Esophagus squamous epithelium (tissue), 4 donors: ENCODE data around the gene TMED3.

ENCODE experiments used
- POLR2A ChIP-seq, 4 donors: fragments of 450-650 bp; IDR thresholded peaks; one replicate each; pipeline ENCODE4 v1.6.1; 2017; ENCODE audit warnings: antibody characterized with exemption in 4 of 4, mild to moderate bottlenecking in 4 of 4, moderate library complexity in 3 of 4
- TF ChIP-seq, protein P1 (sequence below), 6 experiments: fragments of 450-650 bp in 4 of 6; fragments of 200-600 bp in 2 of 6; sonication (generic) in 2 of 6; IDR thresholded peaks; one replicate each; pipeline ENCODE4 v1.5.1; 2016 to 2019; ENCODE audit warnings: antibody characterized with exemption in 6 of 6, mild to moderate bottlenecking in 4 of 6, moderate library complexity in 4 of 6

GRCh38 chr15:79311901-79312553 is 1.1 kb downstream of the TMED3 start:
- TF ChIP-seq, protein P1, sequence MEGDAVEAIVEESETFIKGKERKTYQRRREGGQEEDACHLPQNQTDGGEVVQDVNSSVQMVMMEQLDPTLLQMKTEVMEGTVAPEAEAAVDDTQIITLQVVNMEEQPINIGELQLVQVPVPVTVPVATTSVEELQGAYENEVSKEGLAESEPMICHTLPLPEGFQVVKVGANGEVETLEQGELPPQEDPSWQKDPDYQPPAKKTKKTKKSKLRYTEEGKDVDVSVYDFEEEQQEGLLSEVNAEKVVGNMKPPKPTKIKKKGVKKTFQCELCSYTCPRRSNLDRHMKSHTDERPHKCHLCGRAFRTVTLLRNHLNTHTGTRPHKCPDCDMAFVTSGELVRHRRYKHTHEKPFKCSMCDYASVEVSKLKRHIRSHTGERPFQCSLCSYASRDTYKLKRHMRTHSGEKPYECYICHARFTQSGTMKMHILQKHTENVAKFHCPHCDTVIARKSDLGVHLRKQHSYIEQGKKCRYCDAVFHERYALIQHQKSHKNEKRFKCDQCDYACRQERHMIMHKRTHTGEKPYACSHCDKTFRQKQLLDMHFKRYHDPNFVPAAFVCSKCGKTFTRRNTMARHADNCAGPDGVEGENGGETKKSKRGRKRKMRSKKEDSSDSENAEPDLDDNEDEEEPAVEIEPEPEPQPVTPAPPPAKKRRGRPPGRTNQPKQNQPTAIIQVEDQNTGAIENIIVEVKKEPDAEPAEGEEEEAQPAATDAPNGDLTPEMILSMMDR (IDR thresholded peaks at IDR 0.05) = no peak
- no peak for TF ChIP-seq POLR2A (IDR thresholded peaks at IDR 0.05)
